ENCODE data around the gene STATH.
A peak's percentile ranks its signal among the peaks of the same experiment; 100 is the strongest.
"Not testable (repeated sequence)": the region's sequence is repeated elsewhere in the genome, so short reads cannot be mapped to it uniquely, and the experiment has no call there.

The STATH gene

GRCh38 chr4:69995526-69996016 lies at the start of gene STATH:
Gene STATH (plus strand): TSS chr4:69995966. CDS start chr4:69998438, 2,472 bp downstream.
- DNase-seq (ENCODE audit: low spot score), result no peak

DNA sequence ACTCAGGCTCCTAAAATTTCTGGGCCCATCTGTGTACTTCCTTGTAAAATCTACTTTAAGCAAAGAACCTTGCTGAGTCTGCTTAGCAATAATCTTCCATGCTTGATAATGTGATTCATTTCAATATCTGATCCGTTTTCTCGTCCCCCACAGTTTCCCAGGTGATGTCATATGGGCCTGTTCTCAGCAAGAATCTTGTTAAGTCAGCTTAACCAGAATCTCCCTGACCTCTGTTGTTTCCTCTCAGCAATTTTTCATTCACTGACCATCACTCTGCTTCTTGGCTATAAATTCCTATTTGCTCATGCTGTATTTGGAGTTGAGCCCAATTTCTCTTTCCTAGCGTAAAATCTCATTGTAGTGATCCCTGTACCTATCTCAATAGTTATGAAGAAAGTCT lies 44.2 kb upstream of the STATH start:
- DNase-seq (ENCODE audit: low spot score), result no peak

- DNase-seq (ENCODE audit: low spot score), result no peak
Measured at GRCh38 chr4:69957209-69957608, 38.6 kb upstream of the STATH start.

GRCh38 chr4:69965628-69966027 lies 30.1 kb upstream of the STATH start, which contains the start of gene CSN2:
Gene CSN2 (minus strand): TSS chr4:69965728. CDS start chr4:69960995, 4,733 bp downstream.
- DNase-seq (ENCODE audit: low spot score), result no peak

DNA sequence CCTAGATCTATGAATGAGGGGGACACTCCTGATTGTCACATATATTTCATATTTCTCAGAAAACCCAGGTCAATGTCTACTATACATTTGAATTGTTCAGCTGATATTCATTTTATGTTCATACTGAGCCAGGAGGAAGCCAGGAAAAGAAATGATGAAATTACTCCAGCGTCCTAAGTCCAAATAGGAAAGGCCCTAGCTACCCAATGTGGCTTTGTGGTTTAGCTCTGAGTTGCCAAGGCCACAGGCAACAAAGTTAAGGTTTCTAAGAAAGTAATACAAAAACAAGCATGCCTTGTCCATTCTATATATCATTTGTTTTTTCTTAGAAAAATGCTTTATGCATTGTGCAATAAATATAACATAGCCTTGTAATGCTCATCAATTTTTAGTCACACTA lies 25.7 kb upstream of the STATH start:
- DNase-seq (ENCODE audit: low spot score), result no peak

- DNase-seq (ENCODE audit: low spot score), result no peak
Measured at GRCh38 chr4:69974631-69975030, 21.1 kb upstream of the STATH start.

DNA sequence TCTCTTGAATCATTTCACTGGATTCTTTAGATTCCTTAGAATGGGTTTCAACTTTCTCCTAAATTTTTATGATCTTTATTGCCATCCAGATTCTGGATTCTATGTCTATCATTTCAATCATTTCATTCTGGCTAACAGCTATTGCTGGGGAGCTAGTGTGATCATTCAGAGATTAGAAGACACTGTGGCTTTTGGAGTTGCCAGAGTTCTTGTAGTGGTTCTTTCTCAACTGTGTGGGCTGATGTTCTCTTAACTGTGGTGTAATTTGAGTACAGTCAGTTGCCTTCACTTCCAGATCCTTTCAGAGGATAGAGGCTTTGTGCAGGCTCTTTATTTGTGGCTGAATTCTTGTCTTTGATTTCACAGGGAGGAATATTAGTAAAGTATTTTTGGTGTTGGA lies 18.2 kb upstream of the STATH start:
- DNase-seq (ENCODE audit: low spot score), result no peak

DNA sequence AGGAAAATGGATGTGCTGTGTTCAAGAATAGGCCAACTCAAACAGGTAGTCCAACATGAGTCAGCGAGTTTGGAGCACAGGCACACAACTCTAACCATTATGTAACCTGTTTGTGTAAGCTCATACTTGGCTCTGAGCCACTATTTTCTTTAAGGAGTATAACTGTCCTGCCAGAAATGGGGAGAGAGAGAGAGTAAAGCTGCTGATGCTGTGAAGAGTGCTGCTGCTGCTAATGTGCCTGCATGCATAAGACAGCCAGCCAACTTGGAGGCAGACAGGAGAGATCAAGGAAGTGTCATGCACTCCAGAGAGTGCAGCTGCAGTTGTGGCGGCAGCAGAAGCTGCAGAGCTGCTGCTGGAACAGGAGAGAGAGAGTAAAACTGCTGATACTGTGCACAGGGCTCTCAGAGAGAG lies 11.7 kb upstream of the STATH start:
- peak; percentile 19 for DNase-seq (ENCODE audit: low spot score)

DNA sequence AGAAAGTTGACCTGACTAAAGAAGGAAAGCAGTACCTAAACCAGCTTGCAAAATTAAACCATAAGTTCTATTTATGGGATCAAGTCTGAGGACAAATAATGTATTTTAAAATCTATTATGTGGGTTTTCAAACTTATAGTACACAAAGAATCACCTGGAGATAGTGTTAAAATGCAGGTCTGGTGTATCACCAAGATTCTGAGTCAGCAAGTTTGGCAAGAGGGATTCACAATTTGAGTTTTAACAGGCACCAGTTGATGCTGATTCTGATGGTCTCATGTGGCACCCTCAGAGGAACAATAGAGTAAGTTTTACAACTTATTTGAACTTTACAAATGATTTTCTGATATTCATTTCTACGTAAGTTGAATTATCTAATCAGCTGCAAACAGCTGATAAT lies 9.1 kb upstream of the STATH start:
- DNase-seq (ENCODE audit: low spot score), result no peak

GRCh38 chr4:69991016-69991415 lies 4.8 kb upstream of the STATH start:
- DNase-seq (ENCODE audit: low spot score), result no peak

DNA sequence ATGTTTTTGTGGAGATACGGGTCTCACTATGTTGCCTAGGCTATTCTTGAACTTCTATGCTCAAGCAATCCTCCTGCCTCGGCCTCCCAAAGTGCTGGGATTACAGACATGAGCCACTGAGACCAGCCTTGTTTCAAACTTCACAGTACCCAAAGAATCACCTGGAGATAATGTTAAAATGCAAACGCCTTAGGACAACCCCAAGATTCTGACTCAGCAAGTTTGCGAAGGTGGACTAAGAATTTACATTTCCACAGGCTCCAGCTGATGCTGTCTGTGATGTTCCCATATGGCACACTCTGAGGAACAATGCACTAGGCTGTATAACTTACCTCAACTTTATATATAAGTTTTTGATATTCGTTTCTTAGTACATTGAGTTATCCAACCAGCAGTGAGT lies 984 bp upstream of the STATH start:
- DNase-seq (ENCODE audit: low spot score), result no peak

DNA sequence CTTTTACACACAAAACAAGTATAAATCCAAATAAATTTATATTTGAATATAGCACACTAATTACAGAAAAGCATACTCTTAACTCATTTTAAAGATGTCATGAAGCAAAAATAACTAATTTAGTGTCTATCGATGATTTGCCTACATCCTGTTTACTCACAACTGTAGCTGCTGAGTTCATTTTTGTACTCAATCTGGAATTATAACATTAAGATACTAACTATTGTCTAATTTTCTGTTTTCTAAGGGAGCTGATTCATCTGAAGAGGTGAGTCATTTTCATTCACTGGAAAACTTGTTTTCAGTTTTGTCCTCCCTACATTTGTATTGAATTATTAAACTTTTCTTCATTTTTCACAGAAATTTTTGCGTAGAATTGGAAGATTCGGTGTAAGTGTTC lies 3.7 kb downstream of the STATH start:
- no peak for DNase-seq (ENCODE audit: low spot score)

DNA sequence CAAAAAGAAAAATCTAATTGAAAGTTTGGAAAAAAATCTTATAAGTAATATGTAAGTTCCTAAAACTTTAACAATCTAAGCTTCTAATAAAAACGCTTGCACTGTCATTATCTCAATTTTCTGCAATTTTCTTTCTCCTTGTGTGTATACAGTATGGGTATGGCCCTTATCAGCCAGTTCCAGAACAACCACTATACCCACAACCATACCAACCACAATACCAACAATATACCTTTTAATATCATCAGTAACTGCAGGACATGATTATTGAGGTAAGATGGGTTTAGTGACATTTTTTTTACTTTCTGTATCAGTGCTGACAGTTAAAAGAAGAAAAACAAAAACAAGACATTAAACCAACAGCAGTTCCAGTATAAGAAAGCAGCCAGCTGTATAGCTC lies 4.9 kb downstream of the STATH start:
- DNase-seq (ENCODE audit: low spot score), result no peak

- no peak for DNase-seq (ENCODE audit: low spot score)
Measured at GRCh38 chr4:70002507-70002906, 6.7 kb downstream of the STATH start.

GRCh38 chr4:70008771-70009170 lies 13.0 kb downstream of the STATH start:
- no peak for DNase-seq (ENCODE audit: low spot score)

GRCh38 chr4:70019006-70019405 lies 23.2 kb downstream of the STATH start:
- not testable (repeated sequence) for DNase-seq (ENCODE audit: low spot score)

DNA sequence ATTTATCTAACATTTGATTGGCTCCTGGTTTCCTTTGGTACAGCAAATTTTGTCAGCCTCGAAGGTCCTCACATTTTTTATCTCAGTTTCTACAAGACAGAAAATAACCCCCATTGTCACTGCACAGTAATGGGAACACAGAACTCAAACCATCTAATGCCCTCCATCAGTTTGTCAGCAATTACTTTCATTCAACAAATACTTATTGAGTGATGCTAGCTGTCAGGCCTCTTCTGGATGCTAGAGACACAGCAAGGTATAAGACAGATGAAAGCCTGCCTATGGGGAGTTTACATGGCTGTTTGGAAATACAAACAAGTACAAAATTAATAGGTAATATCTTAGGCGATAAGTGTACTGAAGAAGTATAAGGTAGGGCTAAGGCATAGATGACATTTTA lies 27.5 kb downstream of the STATH start:
- DNase-seq (ENCODE audit: low spot score), result no peak

GRCh38 chr4:70027011-70027410 lies 31.2 kb downstream of the STATH start:
- DNase-seq (ENCODE audit: low spot score), result no peak

DNA sequence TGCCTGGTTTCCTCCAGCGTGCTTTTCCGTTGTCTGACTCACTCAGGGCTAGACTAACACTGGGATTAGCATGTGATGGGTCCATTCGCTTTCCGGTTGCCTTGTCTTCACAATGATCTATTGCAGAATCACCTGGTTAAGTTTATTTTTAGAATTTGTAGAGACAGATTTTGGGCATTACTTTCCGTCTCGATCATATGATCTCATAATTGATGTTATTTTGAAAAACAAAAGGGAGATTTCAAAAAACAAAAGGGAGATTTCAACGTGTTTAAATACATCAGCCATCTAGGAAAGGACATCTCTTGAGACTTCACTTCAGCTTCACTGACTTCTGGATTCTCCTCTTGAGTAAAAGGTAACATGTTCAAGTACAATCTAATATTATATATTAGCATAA lies 32.4 kb downstream of the STATH start, which contains the start of gene HTN3:
TSS of gene HTN3 (plus strand) at position 301 of the 400 bp plus-strand sequence. CDS start 2,282 bp downstream, outside the sequence.
- not testable (repeated sequence) for DNase-seq (ENCODE audit: low spot score)

- not testable (repeated sequence) for DNase-seq (ENCODE audit: low spot score)
Measured at GRCh38 chr4:70037559-70037958, 41.8 kb downstream of the STATH start.

- DNase-seq (ENCODE audit: low spot score), result not testable (repeated sequence)
Measured at GRCh38 chr4:70039928-70040327, 44.2 kb downstream of the STATH start.

DNA sequence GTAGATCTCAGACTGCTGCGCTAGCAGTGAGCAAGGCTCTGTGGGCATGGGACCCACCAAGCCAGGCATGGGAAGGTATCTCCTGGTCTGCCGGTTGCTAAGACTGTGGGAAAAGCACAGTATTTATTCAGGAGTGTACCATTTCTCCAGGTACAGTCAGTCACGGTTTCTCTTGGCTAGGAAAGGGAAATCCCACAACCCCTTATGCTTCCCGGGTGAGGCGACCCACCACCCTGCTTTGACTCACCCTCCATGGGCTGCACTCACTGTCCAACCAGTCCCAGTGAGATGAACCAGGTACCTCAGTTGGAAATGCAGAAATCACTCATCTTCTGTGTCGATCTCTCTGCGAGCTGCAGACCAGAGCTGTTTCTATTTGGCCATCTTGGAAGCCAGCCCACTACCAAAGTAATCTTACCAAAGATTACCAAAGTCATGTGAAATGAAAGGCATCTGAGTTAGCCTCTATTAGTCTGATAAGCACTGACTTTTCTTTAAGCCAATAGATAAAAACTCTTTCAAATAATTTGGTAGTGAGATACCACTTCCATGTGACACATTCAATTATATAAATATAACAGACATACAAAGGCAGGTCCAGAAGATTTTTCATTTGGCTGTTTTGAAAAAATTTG lies 46.0 kb downstream of the STATH start:
- DNase-seq (ENCODE audit: low spot score), result no peak

GRCh38 chr4:70050138-70050537 lies 54.4 kb downstream of the STATH start, which contains the start of gene HTN1:
Gene HTN1 (plus strand): TSS chr4:70050438. CDS start chr4:70053077, 2,639 bp downstream.
- DNase-seq (ENCODE audit: low spot score), result not testable (repeated sequence)

Data from iPS-NIHi11 (cell line).